ENCODE results near the gene KCNJ5.
A peak's percentile ranks its signal among the peaks of the same experiment; 100 is the strongest.

KCNJ5 gene

GRCh38 chr11:128895526-128895925 lies 4.4 kb downstream of the KCNJ5 start:
- no peak for DNase-seq (ENCODE audit: low read depth)

- no peak for DNase-seq (ENCODE audit: low read depth)
These were observed 5.2 kb downstream of the KCNJ5 start for GRCh38 chr11:128896356-128896755.

- no peak for DNase-seq (ENCODE audit: low read depth)
These were observed 6.7 kb downstream of the KCNJ5 start for GRCh38 chr11:128897826-128898225.

GRCh38 chr11:128898580-128899344 lies 7.6 kb downstream of the KCNJ5 start:
- DNase-seq (ENCODE audit: low read depth): no peak

GRCh38 chr11:128900468-128900867 lies 9.3 kb downstream of the KCNJ5 start:
- DNase-seq (ENCODE audit: low read depth): no peak

- DNase-seq (ENCODE audit: low read depth): no peak
These were observed 10.7 kb downstream of the KCNJ5 start for GRCh38 chr11:128901653-128902514.

GRCh38 chr11:128902515-128903066 lies 11.4 kb downstream of the KCNJ5 start:
- no peak for DNase-seq (ENCODE audit: low read depth)

GRCh38 chr11:128903248-128904061 lies 12.3 kb downstream of the KCNJ5 start:
- DNase-seq (ENCODE audit: low read depth): no peak

GRCh38 chr11:128904303-128904655 lies 13.1 kb downstream of the KCNJ5 start:
- DNase-seq (ENCODE audit: low read depth): no peak

- DNase-seq (ENCODE audit: low read depth): no peak
These were observed 13.6 kb downstream of the KCNJ5 start for GRCh38 chr11:128904656-128905344.

GRCh38 chr11:128905345-128906184 lies 14.4 kb downstream of the KCNJ5 start:
- DNase-seq (ENCODE audit: low read depth): peak; percentile 16

GRCh38 chr11:128906185-128907050 lies 15.3 kb downstream of the KCNJ5 start:
- no peak for DNase-seq (ENCODE audit: low read depth)

GRCh38 chr11:128907585-128907984 lies 16.4 kb downstream of the KCNJ5 start:
- no peak for DNase-seq (ENCODE audit: low read depth)

- no peak for DNase-seq (ENCODE audit: low read depth)
These were observed 17.5 kb downstream of the KCNJ5 start for GRCh38 chr11:128908391-128909246.

GRCh38 chr11:128909438-128910125 lies 18.4 kb downstream of the KCNJ5 start:
- DNase-seq (ENCODE audit: low read depth): no peak

GRCh38 chr11:128910576-128910975 lies 19.4 kb downstream of the KCNJ5 start:
- no peak for DNase-seq (ENCODE audit: low read depth)

GRCh38 chr11:128911239-128911638 lies 20.1 kb downstream of the KCNJ5 start:
- no peak for DNase-seq (ENCODE audit: low read depth)

GRCh38 chr11:128911701-128912100 lies 20.5 kb downstream of the KCNJ5 start:
- no peak for DNase-seq (ENCODE audit: low read depth)
